Measurements from ENCODE around the gene ZGLP1.

Gene ZGLP1

GRCh38 chr19:10270180-10270615 lies 39.4 kb downstream of the ZGLP1 start:
- Histone ChIP-seq H3K4me3 (ENCODE audit: low read depth, low read length, poor library complexity, severe bottlenecking) (peak overlapping the region; percentile 58), H3K9ac (ENCODE audit: low read length) (peak overlapping the region; percentile 40), H3K4me1 (ENCODE audit: insufficient read depth, low read length, severe bottlenecking) (peaks cover 24% of the 10 kb centered on the region), H3K9me3 (ENCODE audit: low read length) (no peaks in the 10 kb centered on the region), H3K9me2 (ENCODE audit: low read depth, low read length) (no peaks in the 10 kb centered on the region), H3K36me3 (ENCODE audit: insufficient read depth, low read length) (no peaks in the 10 kb centered on the region), H3K4me2 (ENCODE audit: low read length) (peak overlapping the region; percentile 74), H4K20me1 (ENCODE audit: insufficient read depth, low read length) (no peaks in the 10 kb centered on the region), H3K27ac (ENCODE audit: low read depth, low read length, poor library complexity, severe bottlenecking) (peak overlapping the region; percentile 58), H3F3A (ENCODE audit: insufficient read depth, low read length) (no peaks in the 10 kb centered on the region), H2AFZ (ENCODE audit: low read length) (no peak overlapping the region), H3K27me3 (ENCODE audit: insufficient read depth, low read length) (no peaks in the 10 kb centered on the region), H3K79me2 (ENCODE audit: insufficient read depth, low read length) (no peaks in the 10 kb centered on the region)
- TF ChIP-seq EZH2 (IDR thresholded peaks at IDR 0.05; ENCODE audit: borderline replicate concordance, low read length), result no peak
- no peak for TF ChIP-seq CTCF (IDR thresholded peaks at IDR 0.05; ENCODE audit: low read length)

- H4K20me1 ChIP-seq (ENCODE audit: insufficient read depth, low read length), result no peaks in the 10 kb centered on the region
- no peaks in the 10 kb centered on the region for H3F3A ChIP-seq (ENCODE audit: insufficient read depth, low read length)
- no peaks in the 10 kb centered on the region for H3K9me2 ChIP-seq (ENCODE audit: low read depth, low read length)
- H3K36me3 ChIP-seq (ENCODE audit: insufficient read depth, low read length), result no peaks in the 10 kb centered on the region
- H3K9me3 ChIP-seq (ENCODE audit: low read length), result no peaks in the 10 kb centered on the region
- H3K27me3 ChIP-seq (ENCODE audit: insufficient read depth, low read length), result no peaks in the 10 kb centered on the region
- no peak overlapping the region; the same call in 1 of the 2 replicates for H3K9ac ChIP-seq (ENCODE audit: low read length)
- H3K79me2 ChIP-seq (ENCODE audit: insufficient read depth, low read length), result no peaks in the 10 kb centered on the region
- no peak overlapping the region for H3K27ac ChIP-seq (ENCODE audit: low read depth, low read length, poor library complexity, severe bottlenecking)
- TF ChIP-seq CTCF (IDR thresholded peaks at IDR 0.05; ENCODE audit: low read length) (peak; percentile 94), EZH2 (IDR thresholded peaks at IDR 0.05; ENCODE audit: borderline replicate concordance, low read length) (no peak)
- H3K4me2 ChIP-seq (ENCODE audit: low read length), result peak overlapping the region; percentile 74
- peaks cover 24% of the 10 kb centered on the region for H3K4me1 ChIP-seq (ENCODE audit: insufficient read depth, low read length, severe bottlenecking)
- peak overlapping the region; percentile 58 for H3K4me3 ChIP-seq (ENCODE audit: low read depth, low read length, poor library complexity, severe bottlenecking)
- H2AFZ ChIP-seq (ENCODE audit: low read length), result no peak overlapping the region
These were observed 40.1 kb downstream of the ZGLP1 start for GRCh38 chr19:10269333-10270179.

- no peaks in the 10 kb centered on the region for H3K36me3 ChIP-seq (ENCODE audit: insufficient read depth, low read length)
- no peak overlapping the region for H2AFZ ChIP-seq (ENCODE audit: low read length)
These were observed 41.5 kb downstream of the ZGLP1 start for GRCh38 chr19:10268071-10268470.

More at GRCh38 chr19:10268071-10268470, 41.5 kb downstream of the ZGLP1 start:
- TF ChIP-seq CTCF (IDR thresholded peaks at IDR 0.05; ENCODE audit: low read length), result no peak
- no peak for TF ChIP-seq EZH2 (IDR thresholded peaks at IDR 0.05; ENCODE audit: borderline replicate concordance, low read length)
- peaks cover 24% of the 10 kb centered on the region for H3K4me1 ChIP-seq (ENCODE audit: insufficient read depth, low read length, severe bottlenecking)
- no peaks in the 10 kb centered on the region for H3K27me3 ChIP-seq (ENCODE audit: insufficient read depth, low read length)
- H3K4me2 ChIP-seq (ENCODE audit: low read length), result no peak overlapping the region
- no peaks in the 10 kb centered on the region for H3K9me2 ChIP-seq (ENCODE audit: low read depth, low read length)
- H3K9ac ChIP-seq (ENCODE audit: low read length), result no peak overlapping the region
- H3F3A ChIP-seq (ENCODE audit: insufficient read depth, low read length), result no peaks in the 10 kb centered on the region
- H3K79me2 ChIP-seq (ENCODE audit: insufficient read depth, low read length), result no peaks in the 10 kb centered on the region
- H4K20me1 ChIP-seq (ENCODE audit: insufficient read depth, low read length), result no peaks in the 10 kb centered on the region
- H3K4me3 ChIP-seq (ENCODE audit: low read depth, low read length, poor library complexity, severe bottlenecking), result no peak overlapping the region
- H3K9me3 ChIP-seq (ENCODE audit: low read length), result no peaks in the 10 kb centered on the region
- H3K27ac ChIP-seq (ENCODE audit: low read depth, low read length, poor library complexity, severe bottlenecking), result no peak overlapping the region

Data from OCI-LY1 (cell line).